B cell (primary cell): ENCODE measurements around the gene TRAPPC12. TPM values are rescaled to one million over a fixed set of nuclear protein-coding genes. Genes with fewer than 3 reads are reported as not detected.
"Not testable (repeated sequence)": the region's sequence is repeated elsewhere in the genome, so short reads cannot be mapped to it uniquely, and the experiment has no call there.

Source experiments
- ATAC-seq: fragments of 200-7000 bp; cut with Tn5 transposase; one replicate; pipeline ENCODE4 v1.10.0; 2021; ENCODE audit warnings: low read depth, mild to moderate bottlenecking, moderate number of reproducible peaks, moderate library complexity
- CTCF ChIA-PET: fragments of 350-600 bp; sonication (Branson Sonifier 250); formaldehyde crosslinking; loops from one replicate; lab custom pipeline; 2021; ENCODE audit warnings: antibody characterized with exemption, inconsistent platforms; lab: Charles Lee
- POLR2A ChIA-PET: fragments of 350-600 bp; sonication (Branson Sonifier 250); formaldehyde crosslinking; loops from one replicate; lab custom pipeline; 2021; ENCODE audit warnings: antibody characterized with exemption; lab: Charles Lee
- DNase-seq: peaks from one replicate; pipeline ENCODE4 v3.0.0; 2013
- H2AFZ ChIP-seq: 2 replicates; pipeline ENCODE4 v1.6.1; 2012; ENCODE audit warnings: mild to moderate bottlenecking, low read depth, low read length; ENCODE audit not compliant: insufficient read depth, poor library complexity, severe bottlenecking
- H3K27ac ChIP-seq, 2 donors: 1 replicate in 1 of 2; 2 replicates in 1 of 2; pipeline ENCODE4 v1.5.1; 2012 to 2013; ENCODE audit warnings: low read length in 2 of 2, mild to moderate bottlenecking in 2 of 2, moderate library complexity in 1 of 2
- H3K27me3 ChIP-seq, 4 experiments: fragments of 200-600 bp in 1 of 4; sonication (generic) in 1 of 4; replicated peaks in 1 of 4; 1 replicate in 2 of 4; 2 replicates in 2 of 4; pipeline versions ENCODE4 v1.6.1 to v1.7.0; 2013 to 2016; ENCODE audit warnings: low read length in 3 of 4, mild to moderate bottlenecking in 2 of 4, mixed read lengths in 1 of 4, moderate library complexity in 1 of 4; ENCODE audit not compliant: insufficient read depth in 4 of 4, control insufficient read depth in 3 of 4; ENCODE audit errors: control extremely low read depth in 1 of 4
- H3K36me3 ChIP-seq, 2 experiments: replicated peaks in 1 of 2; 1 replicate in 1 of 2; 2 replicates in 1 of 2; pipeline versions ENCODE4 v1.6.1 to v1.7.1; 2013; ENCODE audit warnings: low read length in 1 of 2; ENCODE audit not compliant: insufficient read depth in 2 of 2, control insufficient read depth in 1 of 2; ENCODE audit errors: control extremely low read depth in 1 of 2, extremely low read depth in 1 of 2
- H3K4me1 ChIP-seq, 2 donors: fragments of 200-600 bp in 1 of 2; sonication (generic) in 1 of 2; 1 replicate in 1 of 2; 2 replicates in 1 of 2; pipeline versions ENCODE4 v1.5.1 to v1.6.1; 2013 to 2017; ENCODE audit warnings: low read length in 2 of 2; ENCODE audit not compliant: control insufficient read depth in 2 of 2, insufficient read depth in 2 of 2
- H3K4me2 ChIP-seq: replicated peaks from 2 replicates; pipeline ENCODE3; 2012; ENCODE audit warnings: mild to moderate bottlenecking, low read depth, low read length; ENCODE audit not compliant: poor library complexity, severe bottlenecking
- H3K4me3 ChIP-seq, 5 experiments: fragments of 200-600 bp in 1 of 5; sonication (generic) in 1 of 5; 1 replicate in 3 of 5; 2 replicates in 2 of 5; pipeline versions ENCODE4 v1.5.1 to v1.7.0; 2011 to 2016; ENCODE audit warnings: low read length in 4 of 5, mild to moderate bottlenecking in 4 of 5, low read depth in 2 of 5, control low read depth in 1 of 5, moderate library complexity in 1 of 5; ENCODE audit not compliant: insufficient read depth in 1 of 5; ENCODE audit errors: control extremely low read depth in 1 of 5, extremely low read depth in 1 of 5
- H3K79me2 ChIP-seq: fragments of 200-600 bp; sonication (generic); one replicate; pipeline ENCODE4 v1.6.0; 2016; ENCODE audit warnings: low read length; ENCODE audit not compliant: control insufficient read depth, insufficient read depth
- H3K9ac ChIP-seq: fragments of 200-600 bp; sonication (generic); 2 replicates; pipeline ENCODE4 v1.6.1; 2017; ENCODE audit warnings: mild to moderate bottlenecking, low read length, moderate library complexity
- H3K9me3 ChIP-seq, 3 donors: one replicate each; pipeline versions ENCODE4 v1.6.1 to v1.7.1; 2013; ENCODE audit warnings: low read length in 2 of 3; ENCODE audit not compliant: control insufficient read depth in 2 of 3, insufficient read depth in 1 of 3; ENCODE audit errors: control extremely low read depth in 1 of 3
- H4K20me1 ChIP-seq: 2 replicates; pipeline ENCODE4 v1.6.0; 2012; ENCODE audit warnings: mild to moderate bottlenecking, low read length; ENCODE audit not compliant: insufficient read depth, control insufficient read depth, poor library complexity, severe bottlenecking
- H3K27ac Mint-ChIP-seq: one replicate; pipeline ENCODE4 v1.8.0; 2021; ENCODE audit warnings: mixed read lengths
- H3K27me3 Mint-ChIP-seq: one replicate; pipeline ENCODE4 v1.8.0; 2021; ENCODE audit warnings: mixed read lengths
- H3K4me1 Mint-ChIP-seq: one replicate; pipeline ENCODE4 v1.8.0; 2021; ENCODE audit warnings: mixed read lengths
- H3K4me3 Mint-ChIP-seq: one replicate; pipeline ENCODE4 v1.8.0; 2021; ENCODE audit warnings: mixed read lengths
- H3K9me3 Mint-ChIP-seq: one replicate; pipeline ENCODE4 v1.8.0; 2022; ENCODE audit warnings: mixed read lengths; ENCODE audit not compliant: insufficient read depth
- EZH2 ChIP-seq: IDR thresholded peaks from 2 replicates; pipeline ENCODE4 v1.6.1; 2012; ENCODE audit warnings: borderline replicate concordance, low read depth, mild to moderate bottlenecking, moderate library complexity, low read length; ENCODE audit not compliant: insufficient read depth, poor library complexity, severe bottlenecking
- WGBS: methylation state at CpG from one replicate; pipeline ENCODE4 v1.1.5; 2013; ENCODE audit warnings: missing lambda C conversion rate; ENCODE audit not compliant: insufficient coverage; 5-methylcytosine and 5-hydroxymethylcytosine counted together
- intact Hi-C: fragments of 100-400 bp; cut with micrococcal nuclease; formaldehyde crosslinking; loops from one replicate; pipeline ENCODE4 v1.10.0; 2022
- polyA plus RNA-seq: library from polyadenylated mRNA; depleted of rRNA; stranded (reverse); fragments of >200 nt; gene quantifications from 2 replicates; pipeline ENCODE4 v1.2.3, GENCODE V29; 2012
- total RNA-seq, 2 donors: library from RNA; stranded (reverse); fragments of 120-200 nt in 1 of 2; gene quantifications; 1 replicate in 1 of 2; 2 replicates in 1 of 2; pipeline versions ENCODE4 v1.2.3 to v1.2.4, GENCODE V29; 2013 to 2022
- TF ChIP-seq, protein P1 (sequence below): fragments of 200-600 bp; IDR thresholded peaks from one replicate; pipeline ENCODE4 v1.8.0; 2022; ENCODE audit warnings: antibody characterized with exemption, mild to moderate bottlenecking

Gene TRAPPC12
- total and polyA plus RNA-seq, 2 donors (not counting 1 experiment from before 2014, with no cell fraction given), result 80.9 to 151 TPM

DNA sequence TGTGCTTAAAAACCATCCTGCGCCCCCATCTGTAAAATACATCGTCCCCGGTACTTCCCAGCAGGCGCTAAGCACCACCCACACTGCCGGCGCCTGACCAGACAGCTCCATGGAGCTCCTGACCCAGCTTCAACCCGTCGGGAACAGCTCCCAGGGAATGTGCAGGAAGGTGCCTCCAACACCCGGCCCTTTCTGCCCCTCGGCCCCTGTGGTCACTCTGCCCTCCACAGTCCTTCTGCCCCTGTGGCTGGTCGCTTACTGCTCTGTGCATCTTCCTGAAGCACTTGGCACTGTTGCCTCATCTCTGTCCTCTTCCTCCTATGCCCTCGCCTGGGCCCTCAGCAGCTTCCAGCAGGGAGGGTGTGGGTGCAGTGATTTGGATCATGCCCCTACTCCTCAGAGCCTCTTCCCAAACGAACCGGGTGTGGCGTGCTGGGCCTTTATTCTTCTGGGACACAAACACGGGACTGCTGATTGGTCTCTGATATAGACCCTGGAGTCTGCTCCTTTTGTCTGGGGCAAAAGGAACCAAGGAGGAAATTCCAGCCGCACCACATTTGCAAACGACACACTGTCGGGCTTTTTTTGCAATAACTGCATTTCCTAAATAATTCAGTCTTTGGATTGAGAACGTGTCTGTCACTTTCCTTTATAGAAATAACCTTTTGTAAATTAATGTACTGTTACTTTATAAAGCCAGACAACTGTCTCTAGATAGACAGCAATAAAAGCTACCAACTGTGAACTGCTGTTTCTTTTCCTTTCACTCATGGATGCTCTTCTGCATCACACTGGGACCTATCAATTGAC, 73.9 kb downstream of the TRAPPC12 start:
- no peak for TF ChIP-seq EZH2
- TF ChIP-seq, protein P1, sequence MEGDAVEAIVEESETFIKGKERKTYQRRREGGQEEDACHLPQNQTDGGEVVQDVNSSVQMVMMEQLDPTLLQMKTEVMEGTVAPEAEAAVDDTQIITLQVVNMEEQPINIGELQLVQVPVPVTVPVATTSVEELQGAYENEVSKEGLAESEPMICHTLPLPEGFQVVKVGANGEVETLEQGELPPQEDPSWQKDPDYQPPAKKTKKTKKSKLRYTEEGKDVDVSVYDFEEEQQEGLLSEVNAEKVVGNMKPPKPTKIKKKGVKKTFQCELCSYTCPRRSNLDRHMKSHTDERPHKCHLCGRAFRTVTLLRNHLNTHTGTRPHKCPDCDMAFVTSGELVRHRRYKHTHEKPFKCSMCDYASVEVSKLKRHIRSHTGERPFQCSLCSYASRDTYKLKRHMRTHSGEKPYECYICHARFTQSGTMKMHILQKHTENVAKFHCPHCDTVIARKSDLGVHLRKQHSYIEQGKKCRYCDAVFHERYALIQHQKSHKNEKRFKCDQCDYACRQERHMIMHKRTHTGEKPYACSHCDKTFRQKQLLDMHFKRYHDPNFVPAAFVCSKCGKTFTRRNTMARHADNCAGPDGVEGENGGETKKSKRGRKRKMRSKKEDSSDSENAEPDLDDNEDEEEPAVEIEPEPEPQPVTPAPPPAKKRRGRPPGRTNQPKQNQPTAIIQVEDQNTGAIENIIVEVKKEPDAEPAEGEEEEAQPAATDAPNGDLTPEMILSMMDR, result no peak
- Mint-ChIP-seq H3K27ac (no peak overlapping the region), H3K9me3 (no peaks in the 10 kb centered on the region), H3K4me3 (no peak overlapping the region), H3K4me1 (no peaks in the 10 kb centered on the region), H3K27me3 (no peaks in the 10 kb centered on the region)
- Histone ChIP-seq H3K9me3 (peaks cover 0 to 3% (median 0%) of the 10 kb centered on the region in 3 donors), H3K4me2 (no peak overlapping the region), H3K27ac (no peak overlapping the region), H4K20me1 (no peaks in the 10 kb centered on the region), H3K4me1 (no peaks in the 10 kb centered on the region), H3K27me3 (no peaks in the 10 kb centered on the region), H2AFZ (no peak overlapping the region), H3K36me3 (peaks cover 0 to 67% of the 10 kb centered on the region in 2 experiments), H3K4me3 (no peak overlapping the region), H3K79me2 (peaks cover 4% of the 10 kb centered on the region), H3K9ac (no peak overlapping the region)
- no peak for ATAC-seq
- no peak for DNase-seq
- POLR2A ChIA-PET, result no interaction called here
- intact Hi-C loops, result no loop called here
- 94% methylated on average over 15 of the region's 20 CpGs for WGBS
- CTCF ChIA-PET, result no interaction called here

GRCh38 chr2:3454005-3454404, 74.5 kb downstream of the TRAPPC12 start:
- H3K27ac Mint-ChIP-seq, intact Hi-C loops, H3K27me3 Mint-ChIP-seq, H3K4me1 Mint-ChIP-seq, H4K20me1 ChIP-seq, H3K27me3 ChIP-seq, H3K9me3 Mint-ChIP-seq, H3K9ac ChIP-seq, H3K4me3 ChIP-seq, DNase-seq, H3K9me3 ChIP-seq, H2AFZ ChIP-seq, H3K4me1 ChIP-seq, ATAC-seq, H3K79me2 ChIP-seq, H3K27ac ChIP-seq, H3K4me3 Mint-ChIP-seq, H3K4me2 ChIP-seq, POLR2A ChIA-PET, CTCF ChIA-PET: not testable (repeated sequence)
- 100% methylated on average over 5 of the region's 6 CpGs for WGBS
- H3K36me3 ChIP-seq, result peaks cover 0 to 66% of the 10 kb centered on the region in 2 experiments
